ENCODE results near the gene UNC13D. TPM values are rescaled to one million over a fixed set of nuclear protein-coding genes. Genes with fewer than 3 reads are reported as not detected.
A peak's percentile ranks its signal among the peaks of the same experiment; 100 is the strongest.

UNC13D gene
- total and polyA plus RNA-seq, 9 of the 15 experiments (the other 6 are each of a cell fraction or from before 2014, with no cell fraction given): 0.86 to 244 (median 69.2) TPM

DNA sequence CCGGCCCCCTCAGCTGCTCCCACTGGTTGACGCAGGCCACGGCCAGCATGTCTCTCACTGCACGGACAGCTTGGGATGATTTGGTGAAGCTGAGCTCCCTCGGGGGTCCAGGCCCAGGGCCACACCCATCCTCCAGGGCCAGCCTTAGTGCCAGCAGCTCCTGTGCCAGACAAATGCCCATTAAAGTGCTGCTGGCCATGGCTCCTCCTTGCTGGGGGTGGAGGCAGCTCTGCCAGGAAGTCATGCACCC lies 31.7 kb upstream of the UNC13D start:
- DNase-seq (ENCODE audit: extremely low read depth in 1 of 4, low spot score in 3 of 4) (no peak), FAIRE-seq (no peak), ATAC-seq (no peak)
- Histone ChIP-seq H2AFZ (ENCODE audit: low read depth, low read length) (no peak overlapping the region), H3K4me3 (no peak overlapping the region), H3K27me3 (ENCODE audit: control insufficient read depth in 2 of 2, insufficient read depth in 2 of 2, low read length in 2 of 2) (no peaks in the 10 kb centered on the region), H3K9me1 (ENCODE audit: control insufficient read depth, insufficient read depth, low read length) (no peaks in the 10 kb centered on the region), H3K4me2 (ENCODE audit: insufficient read depth, low read length) (no peak overlapping the region), H3K4me1 (replicated peaks in 1 of 2; ENCODE audit: control insufficient read depth in 2 of 2, insufficient read depth in 2 of 2, low read length in 2 of 2) (peaks cover 8 to 70% of the 10 kb centered on the region in 2 experiments), H3K27ac (ENCODE audit: extremely low read depth, low read depth, low read length) (no peak overlapping the region), H3K9me3 (replicated peaks; ENCODE audit: control insufficient read depth, insufficient read depth, low read depth, low read length) (no peaks in the 10 kb centered on the region), H3K36me3 (ENCODE audit: control insufficient read depth, insufficient read depth, low read length) (no peaks in the 10 kb centered on the region), H4K20me1 (replicated peaks; ENCODE audit: control insufficient read depth, insufficient read depth, low read length) (no peaks in the 10 kb centered on the region), H3K79me2 (ENCODE audit: control insufficient read depth, insufficient read depth, low read length) (no peaks in the 10 kb centered on the region), H3K9ac (ENCODE audit: insufficient read depth in 1 of 2, low read depth in 2 of 2, low read length in 2 of 2) (peak overlapping the region in 1 of 2 experiments; percentile 52; a peak in 2 of 4 replicates)
- CTCF ChIA-PET (ENCODE audit: low intra/inter-chr PET ratio): no interaction called here
- 90% methylated on average over 2 of the region's 5 CpGs for WGBS (ENCODE audit: insufficient coverage, low coverage, missing lambda C conversion rate)
- in situ Hi-C loops (cut with MboI): no loop called here
- TF ChIP-seq ZNF398 (CRISPR knock-in tag; IDR thresholded peaks at IDR 0.05) (no peak), YBX1 (IDR thresholded peaks at IDR 0.05) (no peak), TCF3 (CRISPR knock-in tag; IDR thresholded peaks at IDR 0.05) (no peak), SMARCE1 (IDR thresholded peaks at IDR 0.05) (no peak), ZBTB11 (CRISPR knock-in tag; IDR thresholded peaks at IDR 0.05) (no peak)
- POLR2A ChIA-PET: interaction anchor here (0.9 to 15.8 kb wide), 4 partner anchors 13 to 101 kb away, joined by 3 to 169 read pairs (median 4); partner anchors contain the start of gene TRIM65
- BruUV-seq (replicated peaks): no TSS peak
- intact Hi-C loops (cut with micrococcal nuclease): no loop called here
